DOHH2 (cell line): ENCODE data around the gene GBGT1.
A peak's percentile ranks its signal among the peaks of the same experiment; 100 is the strongest.

ENCODE experiments used
- H3F3A ChIP-seq: fragments of 200-600 bp; sonication (generic), shearing (Covaris generic); 2 replicates; pipeline ENCODE4 v1.6.0; 2016; ENCODE audit warnings: antibody characterized with exemption, mild to moderate bottlenecking; ENCODE audit not compliant: control insufficient read depth, insufficient read depth
- H3K27ac ChIP-seq: fragments of 200-600 bp; sonication (generic); 2 replicates; pipeline ENCODE4 v1.5.1; 2014; ENCODE audit warnings: low read depth, mild to moderate bottlenecking, low read length, moderate library complexity
- H3K27me3 ChIP-seq: fragments of 200-600 bp; sonication (generic); 2 replicates; pipeline ENCODE4 v1.6.1; 2014; ENCODE audit warnings: mild to moderate bottlenecking, low read length, mixed read lengths; ENCODE audit not compliant: control insufficient read depth
- H3K36me3 ChIP-seq: fragments of 200-600 bp; sonication (generic); 2 replicates; pipeline ENCODE4 v1.6.1; 2014; ENCODE audit warnings: mild to moderate bottlenecking, low read length, moderate library complexity, mixed read lengths; ENCODE audit not compliant: control insufficient read depth
- H3K4me1 ChIP-seq: fragments of 200-600 bp; sonication (generic); 2 replicates; pipeline ENCODE4 v1.6.1; 2014; ENCODE audit warnings: mild to moderate bottlenecking, low read length, mixed read lengths; ENCODE audit not compliant: control insufficient read depth
- H3K4me2 ChIP-seq: fragments of 200-600 bp; sonication (generic); 2 replicates; pipeline ENCODE4 v1.6.0; 2014; ENCODE audit warnings: mild to moderate bottlenecking, low read length, moderate library complexity
- H3K4me3 ChIP-seq: fragments of 200-600 bp; sonication (generic); 2 replicates; pipeline ENCODE4 v1.5.1; 2014; ENCODE audit warnings: mild to moderate bottlenecking, low read length, mixed read lengths
- H3K79me2 ChIP-seq: fragments of 200-600 bp; sonication (generic); 2 replicates; pipeline ENCODE4 v1.6.1; 2014; ENCODE audit warnings: mild to moderate bottlenecking, low read length, mixed read lengths; ENCODE audit not compliant: control insufficient read depth
- H3K9me2 ChIP-seq: fragments of 200-600 bp; sonication (generic); replicated peaks from 2 replicates; pipeline ENCODE4 v1.6.1; 2014; ENCODE audit warnings: mild to moderate bottlenecking, low read length, mixed read lengths; ENCODE audit not compliant: control insufficient read depth
- H3K9me3 ChIP-seq: fragments of 200-600 bp; sonication (generic); 2 replicates; pipeline ENCODE4 v1.6.1; 2014; ENCODE audit warnings: antibody characterized with exemption, low read length, mixed read lengths; ENCODE audit not compliant: control insufficient read depth, insufficient read depth
- H4K20me1 ChIP-seq: fragments of 200-600 bp; sonication (generic); 2 replicates; pipeline ENCODE4 v1.6.0; 2014; ENCODE audit warnings: low read depth, mild to moderate bottlenecking, antibody characterized with exemption, low read length, moderate library complexity; ENCODE audit not compliant: control insufficient read depth, insufficient read depth
- EZH2phosphoT487 ChIP-seq: fragments of 200-600 bp; sonication (generic); IDR thresholded peaks from 2 replicates; pipeline ENCODE4 v1.6.1; 2017; ENCODE audit warnings: borderline replicate concordance, mild to moderate bottlenecking, antibody characterized with exemption, low read length, moderate library complexity, mixed read lengths
- TF ChIP-seq, protein P1 (sequence below): fragments of 200-600 bp; sonication (generic); IDR thresholded peaks from one replicate; pipeline ENCODE4 v1.5.1; 2014; ENCODE audit warnings: antibody characterized with exemption, mild to moderate bottlenecking, low read depth, low read length; ENCODE audit not compliant: poor library complexity, severe bottlenecking

The GBGT1 gene

GRCh38 chr9:133151041-133151440, 12.7 kb downstream of the GBGT1 start:
- peaks cover 28% of the 10 kb centered on the region for H3K79me2 ChIP-seq
- H3F3A ChIP-seq: peaks cover 2% of the 10 kb centered on the region; the same call in 1 of the 2 replicates
- no peaks in the 10 kb centered on the region for H3K9me2 ChIP-seq
- H3K4me2 ChIP-seq: no peak overlapping the region
- no peaks in the 10 kb centered on the region for H3K9me3 ChIP-seq
- peaks cover 15% of the 10 kb centered on the region for H3K36me3 ChIP-seq
- no peak overlapping the region for H3K27ac ChIP-seq
- no peak for TF ChIP-seq EZH2phosphoT487
- TF ChIP-seq, protein P1, sequence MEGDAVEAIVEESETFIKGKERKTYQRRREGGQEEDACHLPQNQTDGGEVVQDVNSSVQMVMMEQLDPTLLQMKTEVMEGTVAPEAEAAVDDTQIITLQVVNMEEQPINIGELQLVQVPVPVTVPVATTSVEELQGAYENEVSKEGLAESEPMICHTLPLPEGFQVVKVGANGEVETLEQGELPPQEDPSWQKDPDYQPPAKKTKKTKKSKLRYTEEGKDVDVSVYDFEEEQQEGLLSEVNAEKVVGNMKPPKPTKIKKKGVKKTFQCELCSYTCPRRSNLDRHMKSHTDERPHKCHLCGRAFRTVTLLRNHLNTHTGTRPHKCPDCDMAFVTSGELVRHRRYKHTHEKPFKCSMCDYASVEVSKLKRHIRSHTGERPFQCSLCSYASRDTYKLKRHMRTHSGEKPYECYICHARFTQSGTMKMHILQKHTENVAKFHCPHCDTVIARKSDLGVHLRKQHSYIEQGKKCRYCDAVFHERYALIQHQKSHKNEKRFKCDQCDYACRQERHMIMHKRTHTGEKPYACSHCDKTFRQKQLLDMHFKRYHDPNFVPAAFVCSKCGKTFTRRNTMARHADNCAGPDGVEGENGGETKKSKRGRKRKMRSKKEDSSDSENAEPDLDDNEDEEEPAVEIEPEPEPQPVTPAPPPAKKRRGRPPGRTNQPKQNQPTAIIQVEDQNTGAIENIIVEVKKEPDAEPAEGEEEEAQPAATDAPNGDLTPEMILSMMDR: no peak
- no peaks in the 10 kb centered on the region for H3K27me3 ChIP-seq
- H3K4me1 ChIP-seq: peaks cover 25% of the 10 kb centered on the region
- H4K20me1 ChIP-seq: peaks cover 5% of the 10 kb centered on the region; the same call in 1 of the 2 replicates
- no peak overlapping the region for H3K4me3 ChIP-seq

GRCh38 chr9:133149130-133150015, 14.3 kb downstream of the GBGT1 start:
- Histone ChIP-seq H3K27me3 (no peaks in the 10 kb centered on the region), H3F3A (peaks cover 2% of the 10 kb centered on the region; the same call in 1 of the 2 replicates), H3K9me3 (no peaks in the 10 kb centered on the region), H3K79me2 (peaks cover 44% of the 10 kb centered on the region), H3K4me1 (peaks cover 32% of the 10 kb centered on the region), H3K9me2 (no peaks in the 10 kb centered on the region), H3K4me2 (peak overlapping the region; percentile 71), H4K20me1 (peaks cover 20% of the 10 kb centered on the region), H3K36me3 (peaks cover 25% of the 10 kb centered on the region), H3K4me3 (peak overlapping the region; percentile 64), H3K27ac (peak overlapping the region; percentile 34)
- TF ChIP-seq, protein P1: peak; percentile 37
- no peak for TF ChIP-seq EZH2phosphoT487

GRCh38 chr9:133148199-133149129, 15.2 kb downstream of the GBGT1 start:
- Histone ChIP-seq H3F3A (peaks cover 2% of the 10 kb centered on the region; the same call in 1 of the 2 replicates), H3K27ac (peak overlapping the region; percentile 58), H3K9me3 (no peaks in the 10 kb centered on the region), H3K79me2 (peaks cover 52% of the 10 kb centered on the region), H3K4me1 (peaks cover 39% of the 10 kb centered on the region), H3K9me2 (no peaks in the 10 kb centered on the region), H4K20me1 (peaks cover 25% of the 10 kb centered on the region), H3K27me3 (no peaks in the 10 kb centered on the region), H3K4me2 (peak overlapping the region; percentile 97), H3K4me3 (peak overlapping the region; percentile 99), H3K36me3 (peaks cover 25% of the 10 kb centered on the region)
- TF ChIP-seq, protein P1: no peak
- no peak for TF ChIP-seq EZH2phosphoT487
